DND-41 (cell line): Measurements from ENCODE around the gene ASF1B.
A peak's percentile ranks its signal among the peaks of the same experiment; 100 is the strongest.

Experiments
- ATAC-seq: fragments of 200-7000 bp; cut with Tn5 transposase; 3 replicates; pipeline ENCODE4 v1.9.1; 2021; ENCODE audit warnings: low read depth; ENCODE audit not compliant: insufficient read depth
- DNase-seq: peaks from one replicate; pipeline ENCODE4 v3.0.0-alpha.2; 2020
- H2AFZ ChIP-seq: 2 replicates; pipeline ENCODE4 v1.6.0; 2012; ENCODE audit warnings: low read depth, low read length
- H3K27ac ChIP-seq: 2 replicates; pipeline ENCODE4 v1.5.1; 2012; ENCODE audit warnings: low read length, inconsistent platforms
- H3K27me3 ChIP-seq: fragments of 200-600 bp; sonication (generic); 2 replicates; pipeline ENCODE4 v1.6.0; 2012; ENCODE audit warnings: low read length, mild to moderate bottlenecking, inconsistent platforms; ENCODE audit not compliant: insufficient read depth, poor library complexity
- H3K36me3 ChIP-seq: 2 replicates; pipeline ENCODE4 v1.5.1; 2012; ENCODE audit warnings: low read length, inconsistent platforms; ENCODE audit not compliant: insufficient read depth
- H3K4me1 ChIP-seq: 2 replicates; pipeline ENCODE4 v1.5.1; 2012; ENCODE audit warnings: mild to moderate bottlenecking, low read length; ENCODE audit not compliant: insufficient read depth
- H3K4me2 ChIP-seq: 2 replicates; pipeline ENCODE4 v1.6.0; 2012; ENCODE audit warnings: mild to moderate bottlenecking, moderate library complexity, low read length, inconsistent platforms; ENCODE audit not compliant: insufficient read depth
- H3K4me3 ChIP-seq, 2 experiments: fragments of 200-600 bp in 1 of 2; shearing (Covaris generic) in 1 of 2; 2 replicates each; pipeline ENCODE4 v1.5.1; 2012 to 2016; ENCODE audit warnings: inconsistent platforms in 2 of 2, low read length in 2 of 2, mild to moderate bottlenecking in 2 of 2, low read depth in 1 of 2, moderate library complexity in 1 of 2
- H3K79me2 ChIP-seq: 2 replicates; pipeline ENCODE4 v1.6.0; 2012; ENCODE audit warnings: low read length, inconsistent platforms; ENCODE audit not compliant: insufficient read depth
- H3K9ac ChIP-seq: 2 replicates; pipeline ENCODE4 v1.6.0; 2012; ENCODE audit warnings: low read depth, mild to moderate bottlenecking, inconsistent platforms, low read length, moderate library complexity
- H3K9me3 ChIP-seq: 2 replicates; pipeline ENCODE4 v1.5.1; 2012; ENCODE audit warnings: low read length, moderate library complexity, mild to moderate bottlenecking, inconsistent platforms; ENCODE audit not compliant: insufficient read depth, severe bottlenecking
- H4K20me1 ChIP-seq: 2 replicates; pipeline ENCODE4 v1.6.0; 2012; ENCODE audit warnings: low read length; ENCODE audit not compliant: insufficient read depth
- CTCF ChIP-seq: IDR thresholded peaks from 2 replicates; pipeline ENCODE4 v1.5.1; 2012; ENCODE audit warnings: borderline replicate concordance, low read length, moderate library complexity, mild to moderate bottlenecking; ENCODE audit not compliant: poor library complexity, severe bottlenecking; ENCODE audit errors: extremely low read depth
- EZH2 ChIP-seq: IDR thresholded peaks from 3 replicates; pipeline ENCODE4 v1.6.1; 2012; ENCODE audit warnings: borderline replicate concordance, low read depth, mild to moderate bottlenecking, moderate library complexity, low read length, inconsistent platforms; ENCODE audit not compliant: severe bottlenecking

Gene ASF1B

GRCh38 chr19:14117668-14118164 lies 18.7 kb downstream of the ASF1B start, which contains the start of gene PRKACA:
Gene PRKACA (minus strand): TSS chr19:14117762. CDS start chr19:14117547, 215 bp downstream.
- H2AFZ ChIP-seq, result peak within 1 kb of the TSS; percentile 60
- TF ChIP-seq EZH2 (no peak), CTCF (no peak)
- DNase-seq (peak; percentile 99), ATAC-seq (peak; percentile 94)
- peak within 1 kb of the TSS; percentile 70 to 71; a peak in 3 of 4 replicates for H3K4me3 ChIP-seq
- H3K79me2 ChIP-seq, result peaks cover 46% of the 10 kb centered on the region
- peaks cover 42% of the 10 kb centered on the region for H3K4me1 ChIP-seq
- no peaks in the 10 kb centered on the region for H3K9me3 ChIP-seq
- no peaks in the 10 kb centered on the region for H3K27me3 ChIP-seq
- peak within 1 kb of the TSS; percentile 69 for H3K9ac ChIP-seq
- H3K36me3 ChIP-seq, result peaks cover 32% of the 10 kb centered on the region
- peaks cover 27% of the 10 kb centered on the region for H4K20me1 ChIP-seq
- H3K27ac ChIP-seq, result peak within 1 kb of the TSS; percentile 53
- H3K4me2 ChIP-seq, result peak within 1 kb of the TSS; percentile 95

- peak overlapping the region; percentile 70 to 71; a peak in 3 of 4 replicates for H3K4me3 ChIP-seq
- peaks cover 46% of the 10 kb centered on the region for H3K79me2 ChIP-seq
- peak overlapping the region; percentile 69 for H3K9ac ChIP-seq
- peak overlapping the region; percentile 60; the same call in 1 of the 2 replicates for H2AFZ ChIP-seq
- no peaks in the 10 kb centered on the region for H3K27me3 ChIP-seq
- peak overlapping the region; percentile 79 for H3K4me2 ChIP-seq
- H4K20me1 ChIP-seq, result peaks cover 29% of the 10 kb centered on the region
- ATAC-seq (no peak), DNase-seq (peak; percentile 43)
- peaks cover 27% of the 10 kb centered on the region for H3K36me3 ChIP-seq
- no peak for TF ChIP-seq CTCF
- TF ChIP-seq EZH2, result no peak
- no peaks in the 10 kb centered on the region for H3K9me3 ChIP-seq
- peak overlapping the region; percentile 12 for H3K27ac ChIP-seq
- H3K4me1 ChIP-seq, result peaks cover 42% of the 10 kb centered on the region
Observed at GRCh38 chr19:14116918-14117578, 19.3 kb downstream of the ASF1B start.

- Histone ChIP-seq H3K27ac (peak overlapping the region; percentile 12; the same call in 1 of the 2 replicates), H2AFZ (no peak overlapping the region), H3K36me3 (peaks cover 30% of the 10 kb centered on the region), H3K4me2 (peak overlapping the region; percentile 79), H3K4me3 (peak overlapping the region; percentile 70 to 71; a peak in 3 of 4 replicates), H3K9ac (peak overlapping the region; percentile 69), H3K27me3 (no peaks in the 10 kb centered on the region), H3K79me2 (peaks cover 47% of the 10 kb centered on the region), H3K4me1 (peaks cover 42% of the 10 kb centered on the region), H4K20me1 (peaks cover 29% of the 10 kb centered on the region), H3K9me3 (no peaks in the 10 kb centered on the region)
- TF ChIP-seq EZH2 (no peak), CTCF (no peak)
- DNase-seq (no peak), ATAC-seq (no peak)
Observed at GRCh38 chr19:14116525-14116917, 19.9 kb downstream of the ASF1B start.
